ENCODE measurements around the gene TAS2R30.
"Not testable (repeated sequence)": the region's sequence is repeated elsewhere in the genome, so short reads cannot be mapped to it uniquely, and the experiment has no call there.

The TAS2R30 gene

GRCh38 chr12:11107719-11108118, 26.7 kb downstream of the TAS2R30 start:
- H3K36me3 ChIP-seq (ENCODE audit: control insufficient read depth in 4 of 4, insufficient read depth in 4 of 4, low read length in 3 of 4) = peaks cover 4 to 26% (median 7%) of the 10 kb centered on the region in 4 experiments
- WGBS (ENCODE audit: insufficient coverage) = no CpG with 5 or more reads among the region's 1 CpG
- H3K9me3 ChIP-seq (ENCODE audit: control extremely low read depth in 1 of 5, control insufficient read depth in 4 of 5, insufficient read depth in 2 of 5, low read depth in 1 of 5, low read length in 4 of 5) = peaks cover 4 to 46% (median 11%) of the 10 kb centered on the region in 5 experiments
- POLR2A ChIA-PET = no interaction called here
- CTCF ChIA-PET = interaction anchor here (1.4 kb wide), 1 partner anchor 17 kb away, joined by 3 read pairs; no protein-coding TSS in a partner anchor
- no peak overlapping the region for H3K27ac ChIP-seq (ENCODE audit: insufficient read depth in 1 of 2, low read depth in 1 of 2, low read length in 2 of 2, poor library complexity in 1 of 2, severe bottlenecking in 2 of 2)
- H3K4me1 ChIP-seq (ENCODE audit: control extremely low read depth in 1 of 4, control insufficient read depth in 4 of 4, insufficient read depth in 4 of 4, low read length in 3 of 4) = no peaks in the 10 kb centered on the region
- DNase-seq = no peak
- no peaks in the 10 kb centered on the region for H3K27me3 ChIP-seq (replicated peaks in 2 of 5; ENCODE audit: control insufficient read depth in 4 of 5, insufficient read depth in 5 of 5, low read length in 4 of 5)
- H3K4me3 ChIP-seq (ENCODE audit: control insufficient read depth in 1 of 7, extremely low read depth in 1 of 7, insufficient read depth in 4 of 7, low read depth in 2 of 7, low read length in 6 of 7) = no peak overlapping the region

DNA sequence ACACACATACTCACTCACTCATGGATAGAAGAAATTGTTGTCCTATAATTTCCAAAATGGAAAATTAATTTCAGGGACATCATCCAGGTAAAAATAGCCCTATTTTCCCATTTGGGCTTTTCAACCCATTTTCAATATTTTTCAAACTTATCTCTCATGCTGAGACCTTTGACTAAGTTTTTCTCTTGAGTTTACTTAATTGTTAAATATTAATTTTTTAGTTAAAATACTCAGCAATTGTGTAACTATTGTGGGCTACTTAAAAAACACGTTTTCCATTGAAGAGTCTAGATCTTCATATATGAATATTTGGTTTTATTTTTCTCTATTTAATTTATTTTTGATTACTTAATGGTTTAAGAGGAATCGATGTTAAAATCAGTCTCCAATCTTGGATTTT, 28.2 kb downstream of the TAS2R30 start:
- ChIA-PET POLR2A (no interaction called here), CTCF (no interaction called here)
- Histone ChIP-seq H3K27ac (ENCODE audit: insufficient read depth in 1 of 2, low read depth in 1 of 2, low read length in 2 of 2, poor library complexity in 1 of 2, severe bottlenecking in 2 of 2) (no peak overlapping the region), H3K4me1 (ENCODE audit: control extremely low read depth in 1 of 4, control insufficient read depth in 4 of 4, insufficient read depth in 4 of 4, low read length in 3 of 4) (no peaks in the 10 kb centered on the region), H3K9me3 (ENCODE audit: control extremely low read depth in 1 of 5, control insufficient read depth in 4 of 5, insufficient read depth in 2 of 5, low read depth in 1 of 5, low read length in 4 of 5) (peaks cover 4 to 38% (median 7%) of the 10 kb centered on the region in 5 experiments), H3K27me3 (replicated peaks in 2 of 5; ENCODE audit: control insufficient read depth in 4 of 5, insufficient read depth in 5 of 5, low read length in 4 of 5) (no peaks in the 10 kb centered on the region), H3K4me3 (ENCODE audit: control insufficient read depth in 1 of 7, extremely low read depth in 1 of 7, insufficient read depth in 4 of 7, low read depth in 2 of 7, low read length in 6 of 7) (no peak overlapping the region), H3K36me3 (ENCODE audit: control insufficient read depth in 4 of 4, insufficient read depth in 4 of 4, low read length in 3 of 4) (peaks cover 4 to 21% (median 7%) of the 10 kb centered on the region in 4 experiments)
- no CpG with 5 or more reads among the region's 2 CpGs for WGBS (ENCODE audit: insufficient coverage)
- DNase-seq = no peak

GRCh38 chr12:11105546-11105945, 28.9 kb downstream of the TAS2R30 start:
- CTCF ChIA-PET = no interaction called here
- POLR2A ChIA-PET = no interaction called here
- WGBS (ENCODE audit: insufficient coverage) = 100% methylated on average over 1 of the region's 2 CpGs

GRCh38 chr12:11094910-11095309, 39.5 kb downstream of the TAS2R30 start:
- H3K27me3 ChIP-seq (replicated peaks in 2 of 5; ENCODE audit: control insufficient read depth in 4 of 5, insufficient read depth in 5 of 5, low read length in 4 of 5); POLR2A ChIA-PET; CTCF ChIA-PET; H3K36me3 ChIP-seq (ENCODE audit: control insufficient read depth in 4 of 4, insufficient read depth in 4 of 4, low read length in 3 of 4); H3K4me3 ChIP-seq (ENCODE audit: control insufficient read depth in 1 of 7, extremely low read depth in 1 of 7, insufficient read depth in 4 of 7, low read depth in 2 of 7, low read length in 6 of 7); H3K4me1 ChIP-seq (ENCODE audit: control extremely low read depth in 1 of 4, control insufficient read depth in 4 of 4, insufficient read depth in 4 of 4, low read length in 3 of 4); H3K27ac ChIP-seq (ENCODE audit: insufficient read depth in 1 of 2, low read depth in 1 of 2, low read length in 2 of 2, poor library complexity in 1 of 2, severe bottlenecking in 2 of 2); DNase-seq: not testable (repeated sequence)
- WGBS (ENCODE audit: insufficient coverage) = no CpG with 5 or more reads among the region's 2 CpGs
- peaks cover 0 to 12% (median 0%) of the 10 kb centered on the region in 5 experiments for H3K9me3 ChIP-seq (ENCODE audit: control extremely low read depth in 1 of 5, control insufficient read depth in 4 of 5, insufficient read depth in 2 of 5, low read depth in 1 of 5, low read length in 4 of 5)

More at GRCh38 chr12:11105546-11105945, 28.9 kb downstream of the TAS2R30 start:
- Histone ChIP-seq H3K9me3 (ENCODE audit: control extremely low read depth in 1 of 5, control insufficient read depth in 4 of 5, insufficient read depth in 2 of 5, low read depth in 1 of 5, low read length in 4 of 5) (peaks cover 4 to 32% (median 7%) of the 10 kb centered on the region in 5 experiments), H3K27ac (ENCODE audit: insufficient read depth in 1 of 2, low read depth in 1 of 2, low read length in 2 of 2, poor library complexity in 1 of 2, severe bottlenecking in 2 of 2) (no peak overlapping the region), H3K27me3 (replicated peaks in 2 of 5; ENCODE audit: control insufficient read depth in 4 of 5, insufficient read depth in 5 of 5, low read length in 4 of 5) (no peaks in the 10 kb centered on the region), H3K4me1 (ENCODE audit: control extremely low read depth in 1 of 4, control insufficient read depth in 4 of 4, insufficient read depth in 4 of 4, low read length in 3 of 4) (no peaks in the 10 kb centered on the region), H3K4me3 (ENCODE audit: control insufficient read depth in 1 of 7, extremely low read depth in 1 of 7, insufficient read depth in 4 of 7, low read depth in 2 of 7, low read length in 6 of 7) (no peak overlapping the region), H3K36me3 (ENCODE audit: control insufficient read depth in 4 of 4, insufficient read depth in 4 of 4, low read length in 3 of 4) (peaks cover 4 to 22% (median 7%) of the 10 kb centered on the region in 4 experiments)
- no peak for DNase-seq

- POLR2A ChIA-PET = no interaction called here
- DNase-seq = no peak
- H3K27me3 ChIP-seq (replicated peaks in 2 of 5; ENCODE audit: control insufficient read depth in 4 of 5, insufficient read depth in 5 of 5, low read length in 4 of 5) = no peaks in the 10 kb centered on the region
- no peaks in the 10 kb centered on the region for H3K4me1 ChIP-seq (ENCODE audit: control extremely low read depth in 1 of 4, control insufficient read depth in 4 of 4, insufficient read depth in 4 of 4, low read length in 3 of 4)
- peaks cover 0 to 2% (median 0%) of the 10 kb centered on the region in 5 experiments for H3K9me3 ChIP-seq (ENCODE audit: control extremely low read depth in 1 of 5, control insufficient read depth in 4 of 5, insufficient read depth in 2 of 5, low read depth in 1 of 5, low read length in 4 of 5)
- no peak within 1 kb of the TSS for H3K27ac ChIP-seq (ENCODE audit: insufficient read depth in 1 of 2, low read depth in 1 of 2, low read length in 2 of 2, poor library complexity in 1 of 2, severe bottlenecking in 2 of 2)
- H3K36me3 ChIP-seq (ENCODE audit: control insufficient read depth in 4 of 4, insufficient read depth in 4 of 4, low read length in 3 of 4) = peaks cover 0 to 3% (median 0%) of the 10 kb centered on the region in 4 experiments
- WGBS (ENCODE audit: insufficient coverage) = no CpG with 5 or more reads among the region's 6 CpGs
- CTCF ChIA-PET = no interaction called here
- no peak within 1 kb of the TSS for H3K4me3 ChIP-seq (ENCODE audit: control insufficient read depth in 1 of 7, extremely low read depth in 1 of 7, insufficient read depth in 4 of 7, low read depth in 2 of 7, low read length in 6 of 7)
These were observed 42.3 kb downstream of the TAS2R30 start, which contains the start of gene TAS2R43 for GRCh38 chr12:11092128-11092527. Gene TAS2R43 (minus strand): TSS chr12:11092313. CDS start chr12:11092229, 84 bp downstream.

DNA sequence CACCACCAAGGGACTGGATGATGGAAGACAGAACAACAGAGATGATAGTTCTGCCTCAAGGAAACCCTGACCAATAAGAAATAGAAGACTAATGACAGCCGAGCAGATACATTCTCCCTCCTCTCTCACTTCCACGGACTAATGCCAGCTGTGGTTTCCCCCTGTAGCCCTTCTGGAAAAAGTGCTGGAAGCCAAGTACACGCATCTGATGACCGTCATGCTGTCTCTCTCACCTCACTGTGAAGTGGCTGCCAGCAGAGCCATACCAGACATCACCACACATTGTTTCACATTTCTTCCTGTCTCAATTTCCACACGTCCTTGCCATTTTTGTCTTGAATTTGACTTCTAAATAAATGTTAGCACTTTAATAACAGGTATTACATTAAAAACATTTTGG, 45.2 kb downstream of the TAS2R30 start:
- CTCF ChIA-PET = no interaction called here
- Histone ChIP-seq H3K9me3 (ENCODE audit: control extremely low read depth in 1 of 5, control insufficient read depth in 4 of 5, insufficient read depth in 2 of 5, low read depth in 1 of 5, low read length in 4 of 5) (peaks cover 0 to 2% (median 0%) of the 10 kb centered on the region in 5 experiments), H3K27ac (ENCODE audit: insufficient read depth in 1 of 2, low read depth in 1 of 2, low read length in 2 of 2, poor library complexity in 1 of 2, severe bottlenecking in 2 of 2) (no peak overlapping the region), H3K4me1 (ENCODE audit: control extremely low read depth in 1 of 4, control insufficient read depth in 4 of 4, insufficient read depth in 4 of 4, low read length in 3 of 4) (no peaks in the 10 kb centered on the region), H3K27me3 (replicated peaks in 2 of 5; ENCODE audit: control insufficient read depth in 4 of 5, insufficient read depth in 5 of 5, low read length in 4 of 5) (no peaks in the 10 kb centered on the region), H3K36me3 (ENCODE audit: control insufficient read depth in 4 of 4, insufficient read depth in 4 of 4, low read length in 3 of 4) (peaks cover 0 to 3% (median 0%) of the 10 kb centered on the region in 4 experiments), H3K4me3 (ENCODE audit: control insufficient read depth in 1 of 7, extremely low read depth in 1 of 7, insufficient read depth in 4 of 7, low read depth in 2 of 7, low read length in 6 of 7) (no peak overlapping the region)
- 100% methylated on average over 2 of the region's 5 CpGs for WGBS (ENCODE audit: insufficient coverage)
- POLR2A ChIA-PET = no interaction called here
- DNase-seq = no peak

GRCh38 chr12:11085419-11085818, 49.0 kb downstream of the TAS2R30 start:
- Histone ChIP-seq H3K4me1 (ENCODE audit: control extremely low read depth in 1 of 4, control insufficient read depth in 4 of 4, insufficient read depth in 4 of 4, low read length in 3 of 4) (no peaks in the 10 kb centered on the region), H3K27me3 (replicated peaks in 2 of 5; ENCODE audit: control insufficient read depth in 4 of 5, insufficient read depth in 5 of 5, low read length in 4 of 5) (no peaks in the 10 kb centered on the region), H3K27ac (ENCODE audit: insufficient read depth in 1 of 2, low read depth in 1 of 2, low read length in 2 of 2, poor library complexity in 1 of 2, severe bottlenecking in 2 of 2) (no peak overlapping the region), H3K9me3 (ENCODE audit: control extremely low read depth in 1 of 5, control insufficient read depth in 4 of 5, insufficient read depth in 2 of 5, low read depth in 1 of 5, low read length in 4 of 5) (peaks cover 0 to 8% (median 5%) of the 10 kb centered on the region in 5 experiments), H3K36me3 (ENCODE audit: control insufficient read depth in 4 of 4, insufficient read depth in 4 of 4, low read length in 3 of 4) (no peaks in the 10 kb centered on the region), H3K4me3 (ENCODE audit: control insufficient read depth in 1 of 7, extremely low read depth in 1 of 7, insufficient read depth in 4 of 7, low read depth in 2 of 7, low read length in 6 of 7) (no peak overlapping the region)
- no CpG with 5 or more reads among the region's 3 CpGs for WGBS (ENCODE audit: insufficient coverage)
- ChIA-PET CTCF (no interaction called here), POLR2A (no interaction called here)
- DNase-seq = no peak
